ENCODE results near the gene FARS2.

The FARS2 gene

GRCh38 chr6:5730585-5731263 is 469.4 kb downstream of the FARS2 start:
- DNase-seq (ENCODE audit: low read depth) = no peak

GRCh38 chr6:5731435-5731834 is 470.1 kb downstream of the FARS2 start:
- no peak for DNase-seq (ENCODE audit: low read depth)

- DNase-seq (ENCODE audit: low read depth) = no peak
These were observed 471.2 kb downstream of the FARS2 start for GRCh38 chr6:5732496-5732895.

- DNase-seq (ENCODE audit: low read depth) = no peak
These were observed 474.9 kb downstream of the FARS2 start for GRCh38 chr6:5736016-5736738.

- no peak for DNase-seq (ENCODE audit: low read depth)
These were observed 476.1 kb downstream of the FARS2 start for GRCh38 chr6:5737460-5737859.

GRCh38 chr6:5738211-5738610 is 476.9 kb downstream of the FARS2 start:
- DNase-seq (ENCODE audit: low read depth) = no peak

- no peak for DNase-seq (ENCODE audit: low read depth)
These were observed 483.2 kb downstream of the FARS2 start for GRCh38 chr6:5744497-5744896.

- no peak for DNase-seq (ENCODE audit: low read depth)
These were observed 483.8 kb downstream of the FARS2 start for GRCh38 chr6:5745081-5745480.

GRCh38 chr6:5746053-5746758 is 484.9 kb downstream of the FARS2 start:
- DNase-seq (ENCODE audit: low read depth) = no peak

GRCh38 chr6:5746759-5747130 is 485.4 kb downstream of the FARS2 start:
- no peak for DNase-seq (ENCODE audit: low read depth)

GRCh38 chr6:5747379-5747778 is 486.1 kb downstream of the FARS2 start:
- no peak for DNase-seq (ENCODE audit: low read depth)

- DNase-seq (ENCODE audit: low read depth) = no peak
These were observed 487.8 kb downstream of the FARS2 start for GRCh38 chr6:5749016-5749650.

- DNase-seq (ENCODE audit: low read depth) = no peak
These were observed 488.4 kb downstream of the FARS2 start for GRCh38 chr6:5749651-5750215.

GRCh38 chr6:5751525-5752390 is 490.4 kb downstream of the FARS2 start:
- no peak for DNase-seq (ENCODE audit: low read depth)

GRCh38 chr6:5752391-5752680 is 491.0 kb downstream of the FARS2 start:
- no peak for DNase-seq (ENCODE audit: low read depth)

GRCh38 chr6:5753209-5753608 is 491.9 kb downstream of the FARS2 start:
- DNase-seq (ENCODE audit: low read depth) = no peak

- no peak for DNase-seq (ENCODE audit: low read depth)
These were observed 493.6 kb downstream of the FARS2 start for GRCh38 chr6:5754904-5755303.

GRCh38 chr6:5759571-5759970 is 498.3 kb downstream of the FARS2 start:
- no peak for DNase-seq (ENCODE audit: low read depth)

GRCh38 chr6:5761370-5761769 is 500.1 kb downstream of the FARS2 start:
- no peak for DNase-seq (ENCODE audit: low read depth)

GRCh38 chr6:5762561-5762968 is 501.3 kb downstream of the FARS2 start:
- no peak for DNase-seq (ENCODE audit: low read depth)

- DNase-seq (ENCODE audit: low read depth) = no peak
These were observed 502.1 kb downstream of the FARS2 start for GRCh38 chr6:5763407-5763806.

- no peak for DNase-seq (ENCODE audit: low read depth)
These were observed 502.6 kb downstream of the FARS2 start for GRCh38 chr6:5763871-5764270.
